Measurements from ENCODE around the gene EPSTI1.
"Not testable (repeated sequence)": the region's sequence is repeated elsewhere in the genome, so short reads cannot be mapped to it uniquely, and the experiment has no call there.

EPSTI1 gene

GRCh38 chr13:43003010-43003409, 11.0 kb upstream of the EPSTI1 start:
- H3K9me3 ChIP-seq (ENCODE audit: low read length), result no peaks in the 10 kb centered on the region
- no peak overlapping the region for H3K9ac ChIP-seq (ENCODE audit: low read length)
- no peaks in the 10 kb centered on the region for H3K27me3 ChIP-seq (ENCODE audit: control insufficient read depth in 1 of 2, insufficient read depth in 2 of 2, low read length in 2 of 2)
- no peak overlapping the region for H3K4me3 ChIP-seq (ENCODE audit: low read depth in 1 of 2, low read length in 2 of 2)
- H3K36me3 ChIP-seq (ENCODE audit: insufficient read depth, low read length), result no peaks in the 10 kb centered on the region
- no peaks in the 10 kb centered on the region for H3K4me1 ChIP-seq (ENCODE audit: insufficient read depth, low read length)
- H3K27ac ChIP-seq (ENCODE audit: low read depth, low read length), result no peak overlapping the region

- no peaks in the 10 kb centered on the region for H3K36me3 ChIP-seq (ENCODE audit: insufficient read depth, low read length)
- H3K4me3 ChIP-seq (ENCODE audit: low read depth in 1 of 2, low read length in 2 of 2), result no peak overlapping the region
- H3K27ac ChIP-seq (ENCODE audit: low read depth, low read length), result no peak overlapping the region
- no peaks in the 10 kb centered on the region for H3K4me1 ChIP-seq (ENCODE audit: insufficient read depth, low read length)
- no peaks in the 10 kb centered on the region for H3K27me3 ChIP-seq (ENCODE audit: control insufficient read depth in 1 of 2, insufficient read depth in 2 of 2, low read length in 2 of 2)
- no peak overlapping the region for H3K9ac ChIP-seq (ENCODE audit: low read length)
- H3K9me3 ChIP-seq (ENCODE audit: low read length), result no peaks in the 10 kb centered on the region
Observed at GRCh38 chr13:43002021-43002420, 10.0 kb upstream of the EPSTI1 start.

- H3K27me3 ChIP-seq (ENCODE audit: control insufficient read depth in 1 of 2, insufficient read depth in 2 of 2, low read length in 2 of 2), result no peaks in the 10 kb centered on the region
- no peaks in the 10 kb centered on the region for H3K36me3 ChIP-seq (ENCODE audit: insufficient read depth, low read length)
- no peaks in the 10 kb centered on the region for H3K4me1 ChIP-seq (ENCODE audit: insufficient read depth, low read length)
- H3K9me3 ChIP-seq (ENCODE audit: low read length), result no peaks in the 10 kb centered on the region
- H3K4me3 ChIP-seq (ENCODE audit: low read depth in 1 of 2, low read length in 2 of 2), result no peak overlapping the region
- no peak overlapping the region for H3K9ac ChIP-seq (ENCODE audit: low read length)
- no peak overlapping the region for H3K27ac ChIP-seq (ENCODE audit: low read depth, low read length)
Observed at GRCh38 chr13:43000676-43001075, 8.6 kb upstream of the EPSTI1 start.

- H3K27me3 ChIP-seq (ENCODE audit: control insufficient read depth in 1 of 2, insufficient read depth in 2 of 2, low read length in 2 of 2), result no peaks in the 10 kb centered on the region
- no peak overlapping the region for H3K9ac ChIP-seq (ENCODE audit: low read length)
- H3K9me3 ChIP-seq (ENCODE audit: low read length), result no peaks in the 10 kb centered on the region
Observed at GRCh38 chr13:42999491-42999890, 7.5 kb upstream of the EPSTI1 start.

GRCh38 chr13:42997381-42997780, 5.3 kb upstream of the EPSTI1 start:
- Histone ChIP-seq H3K4me3 (ENCODE audit: low read depth in 1 of 2, low read length in 2 of 2) (no peak overlapping the region), H3K27ac (ENCODE audit: low read depth, low read length) (no peak overlapping the region)

More at GRCh38 chr13:42999491-42999890, 7.5 kb upstream of the EPSTI1 start:
- no peak overlapping the region for H3K4me3 ChIP-seq (ENCODE audit: low read depth in 1 of 2, low read length in 2 of 2)
- no peak overlapping the region for H3K27ac ChIP-seq (ENCODE audit: low read depth, low read length)
- H3K36me3 ChIP-seq (ENCODE audit: insufficient read depth, low read length), result no peaks in the 10 kb centered on the region
- H3K4me1 ChIP-seq (ENCODE audit: insufficient read depth, low read length), result no peaks in the 10 kb centered on the region

GRCh38 chr13:42996584-42996983, 4.5 kb upstream of the EPSTI1 start:
- Histone ChIP-seq H3K4me3 (ENCODE audit: low read depth in 1 of 2, low read length in 2 of 2) (no peak overlapping the region), H3K36me3 (ENCODE audit: insufficient read depth, low read length) (no peaks in the 10 kb centered on the region), H3K4me1 (ENCODE audit: insufficient read depth, low read length) (peaks cover under 1% of the 10 kb centered on the region), H3K9me3 (ENCODE audit: low read length) (no peaks in the 10 kb centered on the region), H3K27ac (ENCODE audit: low read depth, low read length) (no peak overlapping the region), H3K9ac (ENCODE audit: low read length) (no peak overlapping the region), H3K27me3 (ENCODE audit: control insufficient read depth in 1 of 2, insufficient read depth in 2 of 2, low read length in 2 of 2) (no peaks in the 10 kb centered on the region)

More at GRCh38 chr13:42997381-42997780, 5.3 kb upstream of the EPSTI1 start:
- Histone ChIP-seq H3K9ac (ENCODE audit: low read length) (no peak overlapping the region), H3K9me3 (ENCODE audit: low read length) (no peaks in the 10 kb centered on the region), H3K4me1 (ENCODE audit: insufficient read depth, low read length) (no peaks in the 10 kb centered on the region), H3K27me3 (ENCODE audit: control insufficient read depth in 1 of 2, insufficient read depth in 2 of 2, low read length in 2 of 2) (no peaks in the 10 kb centered on the region), H3K36me3 (ENCODE audit: insufficient read depth, low read length) (no peaks in the 10 kb centered on the region)

- H3K9ac ChIP-seq (ENCODE audit: low read length), result no peak overlapping the region
- H3K27me3 ChIP-seq (ENCODE audit: control insufficient read depth in 1 of 2, insufficient read depth in 2 of 2, low read length in 2 of 2), result no peaks in the 10 kb centered on the region
- no peak overlapping the region for H3K27ac ChIP-seq (ENCODE audit: low read depth, low read length)
- no peaks in the 10 kb centered on the region for H3K9me3 ChIP-seq (ENCODE audit: low read length)
- H3K4me1 ChIP-seq (ENCODE audit: insufficient read depth, low read length), result peaks cover 17% of the 10 kb centered on the region
- no peaks in the 10 kb centered on the region for H3K36me3 ChIP-seq (ENCODE audit: insufficient read depth, low read length)
- H3K4me3 ChIP-seq (ENCODE audit: low read depth in 1 of 2, low read length in 2 of 2), result no peak overlapping the region
Observed at GRCh38 chr13:42994878-42995277, 2.8 kb upstream of the EPSTI1 start.

- Histone ChIP-seq H3K27me3 (ENCODE audit: control insufficient read depth in 1 of 2, insufficient read depth in 2 of 2, low read length in 2 of 2) (no peaks in the 10 kb centered on the region), H3K27ac (ENCODE audit: low read depth, low read length) (peak overlapping the region; percentile 36), H3K9ac (ENCODE audit: low read length) (no peak overlapping the region), H3K4me3 (ENCODE audit: low read depth in 1 of 2, low read length in 2 of 2) (peak overlapping the region in 1 of 2 donors; percentile 72), H3K4me1 (ENCODE audit: insufficient read depth, low read length) (peaks cover 17% of the 10 kb centered on the region), H3K9me3 (ENCODE audit: low read length) (no peaks in the 10 kb centered on the region), H3K36me3 (ENCODE audit: insufficient read depth, low read length) (no peaks in the 10 kb centered on the region)
Observed at GRCh38 chr13:42992764-42993122, 702 bp upstream of the EPSTI1 start.

- Histone ChIP-seq H3K27ac (ENCODE audit: low read depth, low read length) (peak overlapping the region; percentile 57), H3K9ac (ENCODE audit: low read length) (peak overlapping the region; percentile 41), H3K4me1 (ENCODE audit: insufficient read depth, low read length) (peaks cover 17% of the 10 kb centered on the region), H3K4me3 (ENCODE audit: low read depth in 1 of 2, low read length in 2 of 2) (peak overlapping the region; percentile 71 to 72)
- not testable (repeated sequence) for H3K36me3 ChIP-seq (ENCODE audit: insufficient read depth, low read length); H3K27me3 ChIP-seq (ENCODE audit: control insufficient read depth in 1 of 2, insufficient read depth in 2 of 2, low read length in 2 of 2); H3K9me3 ChIP-seq (ENCODE audit: low read length)
Observed at GRCh38 chr13:42991233-42991897, 676 bp downstream of the EPSTI1 start.

GRCh38 chr13:42990291-42991232, 1.5 kb downstream of the EPSTI1 start:
- peak overlapping the region in 1 of 2 donors; percentile 72 for H3K4me3 ChIP-seq (ENCODE audit: low read depth in 1 of 2, low read length in 2 of 2)
- no peak overlapping the region for H3K9ac ChIP-seq (ENCODE audit: low read length)
- peak overlapping the region; percentile 57 for H3K27ac ChIP-seq (ENCODE audit: low read depth, low read length)

GRCh38 chr13:42986176-42986574, 5.9 kb downstream of the EPSTI1 start:
- H3K27me3 ChIP-seq (ENCODE audit: control insufficient read depth in 1 of 2, insufficient read depth in 2 of 2, low read length in 2 of 2), result no peaks in the 10 kb centered on the region
- H3K9me3 ChIP-seq (ENCODE audit: low read length), result no peaks in the 10 kb centered on the region
- H3K27ac ChIP-seq (ENCODE audit: low read depth, low read length), result no peak overlapping the region
- no peak overlapping the region for H3K4me3 ChIP-seq (ENCODE audit: low read depth in 1 of 2, low read length in 2 of 2)
- H3K9ac ChIP-seq (ENCODE audit: low read length), result no peak overlapping the region
- peaks cover 12% of the 10 kb centered on the region for H3K4me1 ChIP-seq (ENCODE audit: insufficient read depth, low read length)
- no peaks in the 10 kb centered on the region for H3K36me3 ChIP-seq (ENCODE audit: insufficient read depth, low read length)

More at GRCh38 chr13:42990291-42991232, 1.5 kb downstream of the EPSTI1 start:
- H3K9me3 ChIP-seq (ENCODE audit: low read length), result no peaks in the 10 kb centered on the region
- no peaks in the 10 kb centered on the region for H3K36me3 ChIP-seq (ENCODE audit: insufficient read depth, low read length)
- peaks cover 17% of the 10 kb centered on the region for H3K4me1 ChIP-seq (ENCODE audit: insufficient read depth, low read length)
- H3K27me3 ChIP-seq (ENCODE audit: control insufficient read depth in 1 of 2, insufficient read depth in 2 of 2, low read length in 2 of 2), result no peaks in the 10 kb centered on the region
